HG03469 (cell line): ENCODE measurements around the gene DNAJB5.
"Not testable (repeated sequence)": the region's sequence is repeated elsewhere in the genome, so short reads cannot be mapped to it uniquely, and the experiment has no call there.

Experiments
- ATAC-seq: cut with Tn5 transposase; IDR thresholded peaks from one replicate; pipeline ENCODE4 v1.9.1; 2021; ENCODE audit warnings: mild to moderate bottlenecking, moderate library complexity, moderate number of reproducible peaks; ENCODE audit not compliant: unreplicated experiment

The DNAJB5 gene

DNA sequence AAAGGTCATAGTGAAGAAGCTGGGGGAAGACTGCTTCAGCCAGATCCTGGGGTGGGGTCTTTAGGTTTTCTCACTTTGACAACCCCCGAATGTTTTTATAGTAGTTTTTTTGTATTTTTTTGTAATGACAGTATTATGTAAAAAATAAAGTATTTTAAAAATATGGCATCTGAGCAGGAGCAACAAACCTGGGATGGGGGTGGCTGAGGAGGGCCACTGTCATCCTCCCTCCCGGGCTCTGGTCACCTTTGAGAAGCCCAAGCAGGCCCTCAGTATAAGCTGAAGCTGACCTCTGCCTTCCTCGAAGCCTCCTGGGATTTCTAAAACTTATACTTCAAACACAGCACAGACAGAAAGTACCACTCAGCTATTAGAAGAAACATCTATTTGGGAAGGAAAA is 8.7 kb downstream of the DNAJB5 start:
- ATAC-seq, result no peak

DNA sequence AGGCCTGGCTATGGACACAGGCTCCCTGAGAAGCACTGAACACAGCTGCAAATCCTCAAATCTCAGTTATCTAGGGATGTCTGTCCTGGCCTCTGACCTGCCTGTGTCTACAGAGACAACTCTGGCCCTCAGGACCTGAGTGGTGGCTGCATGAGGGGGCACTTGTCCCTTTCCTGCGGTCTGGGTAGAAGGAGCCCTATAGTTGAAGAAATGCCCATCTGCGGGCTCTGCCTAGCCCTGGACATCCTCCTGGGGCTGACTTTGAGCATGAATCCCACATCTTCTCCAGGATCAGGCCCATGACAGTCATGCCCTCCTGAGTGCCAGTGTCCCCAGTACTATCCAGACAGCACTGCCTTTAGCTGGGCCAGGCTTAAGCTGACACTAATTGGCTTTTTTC is 10.0 kb downstream of the DNAJB5 start:
- no peak for ATAC-seq

DNA sequence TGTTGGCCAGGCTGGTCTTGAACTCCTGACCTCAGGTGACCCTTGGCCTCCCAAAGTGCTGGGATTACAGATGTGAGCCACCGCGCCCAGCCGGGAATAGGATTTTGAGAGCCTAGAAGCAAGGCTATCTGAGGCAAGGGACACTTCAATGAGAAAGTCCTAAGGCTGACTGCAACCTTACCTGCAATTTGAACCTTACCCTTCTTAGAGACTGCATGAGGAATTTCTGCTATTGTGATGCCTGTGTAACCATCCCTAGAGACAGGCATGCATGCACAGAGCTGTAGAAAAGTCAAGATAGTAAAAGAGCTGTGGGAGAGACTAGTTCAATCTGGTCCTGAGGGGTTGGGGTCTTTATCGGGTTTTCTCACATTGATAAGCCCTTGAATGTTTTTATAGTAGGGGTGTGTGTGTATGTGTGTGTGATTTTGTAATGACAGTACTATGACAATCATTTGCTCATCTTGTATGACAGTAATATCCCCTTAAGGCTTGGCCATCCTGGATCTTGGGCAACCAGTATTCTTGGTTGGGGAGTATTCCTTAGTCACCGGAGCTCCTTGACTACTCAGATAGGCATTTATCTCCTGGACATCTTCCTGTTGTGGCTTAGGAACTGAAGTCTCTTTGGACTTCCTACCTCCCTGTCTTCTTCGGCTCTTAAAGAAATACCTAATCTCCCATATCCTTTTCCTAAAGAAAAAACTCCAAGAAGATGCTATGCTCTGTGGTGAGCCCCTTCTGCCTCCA is 11.2 kb downstream of the DNAJB5 start:
- ATAC-seq, result no peak

DNA sequence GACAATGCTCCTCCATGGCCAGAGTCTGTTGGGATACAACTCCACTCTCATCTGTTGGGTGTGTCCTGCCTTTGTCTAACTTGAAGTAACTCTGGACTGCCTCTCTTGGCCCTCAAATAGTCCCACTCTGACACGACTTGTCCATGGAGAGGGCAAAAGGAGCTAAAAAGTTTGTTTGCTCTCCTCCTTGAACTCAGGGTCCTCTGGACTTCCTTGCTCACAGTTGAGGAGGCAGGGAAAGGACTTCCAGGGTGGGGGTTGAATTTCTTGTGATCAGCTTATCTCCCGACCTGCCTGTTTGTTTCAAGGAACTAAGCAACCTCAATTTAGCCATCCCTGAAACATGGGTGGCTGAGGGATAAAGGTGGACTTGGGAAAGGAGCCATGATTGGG is 11.7 kb downstream of the DNAJB5 start:
- ATAC-seq, result no peak

DNA sequence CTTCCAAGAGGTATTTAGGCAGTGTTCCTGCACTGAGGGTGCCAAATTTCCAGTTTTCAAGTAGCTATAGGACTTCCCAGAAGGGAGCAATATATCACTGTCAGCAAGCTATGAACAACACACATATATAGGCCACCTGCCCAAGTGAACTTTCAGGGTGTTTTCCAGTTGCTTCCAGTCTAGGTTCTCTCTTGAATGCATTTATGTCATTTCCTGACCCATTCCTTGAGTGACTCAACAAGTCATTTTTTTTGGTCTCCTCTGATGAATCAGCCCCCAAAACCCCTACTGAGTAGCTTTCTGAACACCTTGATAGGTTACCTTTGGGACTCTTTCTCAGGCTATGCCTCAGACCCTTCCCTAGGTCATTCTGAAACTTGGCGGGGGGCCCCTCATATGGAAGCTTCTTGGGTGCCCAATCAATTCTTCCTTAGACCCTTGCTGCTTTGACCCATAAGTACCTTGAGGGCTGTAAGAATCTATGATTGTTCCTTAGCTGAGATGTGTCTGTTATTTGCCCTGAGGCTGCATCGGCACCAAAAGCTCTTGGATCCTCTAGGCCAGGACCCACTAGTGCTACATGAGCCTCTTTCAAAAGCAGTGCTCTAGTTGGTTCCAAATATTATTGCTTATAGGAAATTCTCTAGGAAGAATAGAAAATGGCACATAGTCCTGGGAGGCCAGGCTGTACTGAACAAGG is 12.4 kb downstream of the DNAJB5 start:
- no peak for ATAC-seq

DNA sequence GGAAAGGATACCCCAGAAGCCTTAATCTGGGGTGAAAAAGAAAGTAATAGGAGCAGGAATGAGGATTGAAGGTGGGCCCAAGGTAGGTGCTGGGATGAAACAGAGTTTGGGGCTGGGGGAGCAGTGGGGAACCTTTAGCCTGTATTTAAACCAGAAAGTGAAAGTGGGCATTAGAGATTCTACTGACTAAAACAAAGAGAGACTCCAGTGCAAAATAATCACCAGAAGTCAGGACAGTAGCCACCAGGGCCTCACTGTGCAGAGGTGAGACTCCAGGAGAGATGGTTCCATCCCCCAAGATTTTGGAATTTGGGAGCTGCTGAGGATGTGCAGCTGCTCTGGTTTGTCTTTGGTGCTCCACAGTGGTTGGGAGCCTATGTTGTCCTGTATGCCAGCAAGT is 13.1 kb downstream of the DNAJB5 start:
- ATAC-seq, result no peak

DNA sequence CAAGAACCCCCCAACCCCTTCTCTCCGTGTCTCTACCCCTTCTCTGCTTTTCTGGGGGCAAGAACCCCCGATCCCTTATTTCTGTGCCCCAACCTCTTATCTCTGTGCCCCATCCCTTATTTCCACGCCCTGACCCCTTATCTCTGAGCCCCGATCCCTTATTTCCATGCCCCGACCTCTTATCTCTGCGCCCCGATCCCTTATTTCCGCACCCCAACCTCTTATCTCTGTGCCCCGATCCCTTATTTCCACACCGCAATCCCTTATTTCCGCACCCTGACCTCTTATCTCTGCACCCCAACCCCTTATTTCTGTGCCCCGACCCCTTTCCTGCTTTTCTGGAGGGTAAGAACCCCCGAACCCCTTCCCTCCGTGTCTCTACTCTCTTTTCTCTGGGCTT is 14.8 kb downstream of the DNAJB5 start:
- not testable (repeated sequence) for ATAC-seq

DNA sequence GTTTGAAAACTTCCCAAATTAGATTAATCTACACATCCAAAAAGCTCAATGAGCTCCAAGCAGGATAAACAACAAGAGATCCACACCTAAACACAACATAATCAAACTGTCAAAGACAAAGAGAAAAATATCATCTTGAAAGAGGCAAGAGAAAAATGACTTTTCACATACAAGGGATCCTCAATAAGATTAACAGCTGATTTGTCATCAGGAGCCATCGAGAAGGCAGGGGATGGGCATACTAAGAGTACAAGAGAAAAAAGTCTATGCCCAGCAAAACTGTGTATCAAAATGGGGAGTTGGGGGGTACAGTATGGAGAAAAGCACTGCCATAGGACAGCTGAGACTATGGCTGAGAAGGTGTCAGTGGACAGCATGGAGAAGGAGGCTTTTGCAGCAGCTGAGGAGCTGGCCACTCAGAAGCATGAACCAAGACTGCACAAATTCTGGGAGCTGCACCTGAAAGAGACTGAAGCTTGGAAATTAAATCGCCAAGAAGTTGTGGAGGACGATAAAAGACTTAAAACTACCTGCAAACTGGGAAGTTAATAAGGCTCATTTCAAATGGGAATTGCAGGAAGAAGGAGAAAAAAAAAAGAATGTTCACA is 20.9 kb downstream of the DNAJB5 start:
- no peak for ATAC-seq

DNA sequence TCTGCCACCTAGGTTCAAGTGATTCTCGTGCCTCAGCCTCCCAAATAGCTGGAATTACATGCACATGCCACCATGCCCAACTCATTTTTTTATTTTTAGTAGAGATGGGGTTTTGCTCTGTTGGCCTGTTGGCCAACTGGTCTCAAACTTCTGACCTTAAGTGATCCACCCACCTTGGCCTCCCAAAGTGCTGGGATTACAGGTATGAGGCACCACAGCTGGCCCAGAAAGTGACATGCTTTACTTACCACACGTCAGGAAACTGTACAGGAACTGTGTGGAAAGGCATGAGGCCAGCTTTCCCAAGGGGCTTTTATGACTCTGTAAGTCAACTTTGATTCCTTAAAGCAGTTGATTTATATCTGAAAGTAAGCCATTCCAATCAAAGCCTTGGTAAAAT is 25.0 kb downstream of the DNAJB5 start:
- ATAC-seq, result no peak

DNA sequence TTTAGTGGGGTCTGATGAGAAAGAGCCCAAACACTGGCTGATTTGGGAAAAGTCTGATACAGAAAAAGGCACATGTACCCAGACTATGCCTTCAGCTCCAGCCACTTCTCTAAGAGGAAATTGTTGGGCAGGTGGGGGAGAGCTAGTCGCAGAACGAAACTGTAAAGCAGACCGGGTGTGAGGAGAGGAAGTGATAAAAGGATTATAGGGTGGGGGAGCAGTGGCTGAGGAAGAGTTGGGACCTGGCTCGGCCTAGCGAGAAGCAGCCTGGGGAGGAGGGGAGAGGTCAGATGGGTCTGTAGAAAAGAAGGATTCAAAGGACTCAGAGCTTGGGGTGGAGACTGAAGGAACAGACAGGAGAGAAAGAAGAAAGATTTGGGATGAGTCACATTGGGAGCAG is 33.9 kb downstream of the DNAJB5 start:
- ATAC-seq, result not testable (repeated sequence)

DNA sequence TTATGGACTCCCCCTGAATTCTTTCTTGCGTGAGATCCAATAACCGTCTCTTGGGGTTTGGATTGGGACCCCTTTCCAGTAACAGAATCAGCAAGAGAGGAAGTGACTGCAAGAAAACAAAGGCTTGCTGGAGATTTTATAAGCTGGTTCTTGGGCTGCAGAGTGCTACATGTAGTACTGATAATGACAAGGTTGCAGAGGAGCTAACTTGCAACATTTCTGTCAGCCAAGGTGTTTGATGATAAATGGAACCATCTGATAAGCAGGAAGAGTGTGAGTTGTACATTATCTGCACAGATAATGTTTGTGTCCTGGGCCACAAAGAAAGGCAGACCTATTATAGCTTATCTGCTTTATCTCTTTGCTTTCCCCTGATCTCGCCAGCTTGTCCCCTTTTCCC is 37.1 kb downstream of the DNAJB5 start:
- no peak for ATAC-seq

DNA sequence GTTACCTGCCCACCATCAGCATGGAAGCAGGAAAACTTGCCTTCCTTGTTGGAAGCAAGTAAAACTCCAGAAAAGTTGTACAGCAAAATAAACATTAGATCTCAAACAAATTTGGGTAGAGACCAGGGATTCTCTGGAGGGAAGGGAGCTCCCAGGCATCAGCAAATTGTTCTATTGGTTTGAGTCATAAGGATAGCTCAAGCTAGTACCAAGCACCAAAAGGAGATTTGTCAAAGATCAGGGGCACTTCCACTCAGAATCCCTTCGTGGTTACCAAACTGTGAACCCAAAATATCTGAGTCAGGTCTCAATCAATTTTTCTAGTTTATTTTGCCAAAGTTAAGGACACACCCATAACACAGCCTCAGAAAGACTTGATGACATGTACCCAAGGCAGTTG is 37.8 kb downstream of the DNAJB5 start:
- no peak for ATAC-seq

DNA sequence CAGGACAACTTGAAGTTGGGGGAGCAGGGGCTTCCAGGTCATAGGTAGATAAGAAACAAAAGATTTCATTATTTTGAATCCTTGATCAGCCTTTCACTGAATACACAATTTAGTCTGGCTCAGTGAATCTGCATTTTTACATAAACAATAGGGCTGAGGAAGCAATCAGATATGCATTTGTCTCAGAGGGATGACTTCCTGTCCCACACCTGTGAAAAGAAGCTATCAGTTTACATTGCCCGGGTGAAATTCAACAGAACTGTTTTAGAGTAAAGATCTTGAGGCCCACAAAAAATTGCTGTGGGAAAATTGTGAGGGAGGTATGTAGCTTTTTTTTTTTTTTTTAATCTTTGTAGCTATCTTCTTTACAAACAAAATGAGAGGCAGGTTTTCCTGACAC is 38.3 kb downstream of the DNAJB5 start:
- no peak for ATAC-seq

DNA sequence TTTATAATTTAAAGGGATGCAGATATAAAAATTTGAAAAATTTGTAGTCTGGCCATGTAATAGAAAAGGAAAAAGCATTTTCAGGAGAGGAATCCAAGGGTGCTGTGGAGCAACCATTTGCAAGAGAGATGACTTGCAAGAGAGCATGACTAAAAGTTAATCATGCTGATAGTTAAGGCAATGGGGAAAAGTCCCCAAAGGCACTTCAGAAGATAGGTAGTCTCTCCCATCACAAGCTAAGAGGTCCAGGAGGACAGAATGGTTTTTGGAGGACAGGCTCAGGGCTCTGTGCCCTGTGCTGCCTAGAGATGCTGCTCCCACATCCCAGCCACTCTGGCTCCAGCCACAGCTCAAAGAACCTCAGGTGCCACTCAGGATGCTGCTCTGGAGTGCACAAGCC is 38.8 kb downstream of the DNAJB5 start:
- no peak for ATAC-seq

DNA sequence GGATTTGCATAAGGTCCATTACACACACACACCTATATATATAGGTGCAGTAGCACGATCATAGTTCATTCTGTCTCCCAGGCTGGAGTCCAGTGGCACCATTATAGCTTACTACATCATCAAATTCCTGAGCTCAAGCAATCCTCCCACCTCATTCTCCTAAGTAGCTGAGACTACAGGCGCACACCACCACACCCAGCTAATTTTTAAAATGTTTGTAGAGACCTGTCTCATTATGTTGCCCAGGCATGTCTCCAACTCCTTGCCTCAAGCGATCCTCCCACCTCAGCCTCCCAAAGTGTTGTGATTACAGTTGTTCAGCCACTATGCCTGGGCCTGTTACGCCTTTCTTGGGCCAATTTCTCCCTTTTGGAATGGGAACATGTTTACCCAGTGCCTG is 39.7 kb downstream of the DNAJB5 start:
- ATAC-seq, result no peak

DNA sequence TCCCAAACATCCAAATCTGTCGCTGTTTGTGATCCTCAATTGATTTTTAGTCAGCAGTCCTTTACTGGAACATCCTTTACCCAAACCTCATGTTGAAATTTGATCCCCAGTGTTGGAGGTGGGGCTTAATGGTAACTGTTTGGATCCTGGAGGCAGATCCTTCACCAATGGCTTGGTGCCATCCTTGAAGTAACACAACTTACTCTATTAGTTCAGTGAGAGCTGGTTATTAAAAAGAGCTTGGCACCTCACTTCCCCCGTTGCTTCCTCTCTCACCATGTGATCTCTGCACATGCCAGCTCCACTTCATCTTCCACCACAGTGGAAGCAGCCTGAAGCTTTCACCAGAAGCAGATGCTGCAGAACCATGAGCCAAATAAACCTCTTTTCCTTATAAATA is 40.3 kb downstream of the DNAJB5 start:
- no peak for ATAC-seq

DNA sequence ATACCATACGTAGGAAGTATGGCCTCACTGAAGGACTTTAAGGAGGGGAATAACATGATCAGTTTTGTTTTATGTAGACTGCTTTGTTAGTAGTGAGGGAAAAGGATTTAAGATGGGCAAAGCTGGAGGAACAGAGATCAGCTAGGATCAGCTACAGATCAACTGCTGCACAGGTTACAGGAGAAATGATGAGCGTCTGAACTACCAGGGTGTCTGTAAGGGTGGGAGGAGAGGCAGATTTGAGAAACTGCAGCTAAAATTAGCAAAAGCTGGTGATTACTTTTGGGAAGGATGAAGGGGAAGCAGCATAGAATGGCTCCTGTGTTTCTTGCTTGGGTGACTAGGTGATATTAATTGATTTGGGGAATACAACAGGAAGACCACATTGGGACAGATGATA is 43.6 kb downstream of the DNAJB5 start:
- ATAC-seq, result no peak

DNA sequence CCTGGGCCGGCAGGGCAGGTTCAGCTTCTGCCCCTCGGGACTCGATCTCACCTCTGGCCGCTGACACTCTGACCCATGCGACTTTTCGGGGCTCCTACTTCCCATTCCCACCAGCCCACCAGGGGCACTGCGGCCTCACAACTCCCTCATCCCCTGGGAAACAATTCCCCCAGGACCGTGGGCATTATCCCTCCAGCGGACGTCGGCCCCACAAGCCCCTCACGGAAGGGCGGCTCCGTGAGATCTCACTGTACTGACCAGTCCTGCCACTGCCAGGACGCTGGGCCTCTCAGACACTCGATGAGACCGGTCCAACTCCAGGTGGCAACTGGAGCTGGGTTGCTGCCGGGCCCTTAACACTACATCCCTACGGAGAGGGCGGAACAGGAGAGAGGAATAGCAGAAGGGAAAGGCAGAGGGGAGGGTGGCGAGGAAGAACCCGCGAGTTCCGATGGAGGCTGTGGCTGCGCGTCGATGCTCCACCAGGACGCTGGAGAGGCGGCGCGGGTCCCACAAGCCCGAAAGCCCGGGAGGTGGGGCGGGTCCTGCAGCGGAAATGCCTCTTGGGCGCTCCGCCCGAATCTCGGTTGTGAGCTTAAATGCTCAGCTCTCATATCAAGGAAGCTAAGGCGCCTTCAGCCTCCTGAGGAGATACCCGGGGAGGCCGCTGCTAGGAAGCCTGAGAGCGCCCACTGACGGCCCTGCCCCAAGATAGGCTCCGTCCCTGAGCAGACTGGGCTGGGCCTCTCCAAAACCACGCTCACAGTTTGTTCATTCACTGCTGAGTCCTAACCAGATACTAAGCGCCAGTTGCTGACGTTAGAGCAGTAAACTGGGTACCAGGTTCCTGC is 46.5 kb downstream of the DNAJB5 start:
- ATAC-seq, result no peak

DNA sequence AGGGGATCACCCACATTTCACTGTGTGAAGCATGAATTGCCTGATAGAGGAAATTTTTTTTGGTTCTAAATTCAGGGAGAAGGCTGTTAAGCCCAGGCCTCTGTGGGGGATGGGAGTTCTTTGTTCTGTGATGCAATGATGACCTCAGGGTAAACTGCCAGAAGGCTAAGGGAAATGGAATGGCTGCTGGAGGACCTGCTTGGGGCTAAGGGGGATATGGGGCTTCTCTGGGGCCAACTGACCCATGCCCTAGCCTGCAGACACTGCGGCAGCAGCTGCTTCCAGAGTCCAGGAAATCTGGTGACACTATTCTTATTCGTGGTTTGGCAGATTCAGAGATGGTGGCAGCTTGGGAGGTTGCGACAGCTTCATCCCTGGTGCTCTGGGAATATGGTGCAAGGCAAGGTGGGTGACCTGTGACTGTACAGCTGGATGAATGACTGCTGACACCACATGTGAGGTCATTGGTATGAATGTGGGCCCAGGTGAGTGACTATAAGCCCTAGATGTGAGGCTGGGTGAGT is 52.6 kb downstream of the DNAJB5 start:
- ATAC-seq, result no peak

DNA sequence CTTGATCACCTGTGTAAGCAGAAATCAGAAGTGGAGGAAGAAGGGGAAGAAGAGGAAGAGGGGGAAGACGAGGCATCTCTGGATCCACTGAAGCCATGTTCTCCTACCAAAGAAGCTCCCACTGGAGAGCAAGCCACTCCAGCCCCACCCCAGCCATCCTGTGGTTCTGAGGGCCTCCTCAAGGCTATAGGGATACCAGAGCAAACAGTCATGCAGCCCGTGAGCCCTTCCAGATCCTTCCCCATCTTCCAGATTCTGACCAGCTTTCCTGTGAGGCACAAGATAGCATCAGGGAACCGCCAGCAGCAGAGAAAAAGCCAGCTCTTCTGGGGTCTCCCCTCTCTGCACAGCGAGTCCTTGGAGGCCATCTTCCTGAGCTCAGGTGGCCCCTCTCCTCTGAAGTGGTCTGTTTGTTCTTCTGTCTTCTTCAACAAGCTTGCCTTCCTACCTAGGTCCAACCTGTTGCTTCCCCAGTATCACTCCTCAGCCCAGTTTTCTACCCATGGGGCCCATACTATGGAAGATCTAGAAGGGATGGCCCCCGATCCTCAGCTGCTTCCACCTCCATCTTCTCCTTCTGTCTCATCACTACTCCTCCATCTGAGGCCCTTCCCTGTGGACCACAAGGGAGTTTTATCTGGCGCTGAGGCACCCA is 53.5 kb downstream of the DNAJB5 start:
- no peak for ATAC-seq

DNA sequence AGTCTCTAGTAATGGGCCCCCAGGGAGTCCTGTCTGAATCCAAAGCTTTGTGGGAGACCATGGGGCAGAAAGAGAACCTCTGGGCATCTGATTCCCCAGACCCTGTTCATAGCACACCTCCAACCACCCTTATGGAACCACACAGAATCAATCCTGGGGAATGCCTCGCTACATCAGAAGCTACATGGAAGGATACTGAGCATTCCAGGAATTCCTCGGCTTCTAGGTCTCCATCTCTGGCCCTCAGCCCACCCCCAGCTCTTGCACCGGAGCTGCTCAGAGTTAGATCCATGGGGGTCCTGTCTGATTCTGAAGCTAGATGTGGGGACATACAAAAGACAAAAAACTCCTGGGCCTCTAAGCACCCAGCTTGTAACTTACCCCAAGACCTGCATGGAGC is 54.5 kb downstream of the DNAJB5 start:
- no peak for ATAC-seq
